CD1c-positive myeloid dendritic cell (primary cell): ENCODE results near the gene MORN2.

Experiments used
- DNase-seq: peaks from one replicate; pipeline ENCODE4 v3.0.0-alpha.2; 2016; ENCODE audit errors: extremely low spot score

Gene MORN2

GRCh38 chr2:38889575-38889974 is 13.8 kb downstream of the MORN2 start, which contains the start of gene ARHGEF33:
TSS of gene ARHGEF33 (plus strand) at chr2:38889875. CDS start at chr2:38919448, 29,573 bp downstream.
- no peak for DNase-seq

- no peak for DNase-seq
Observed at GRCh38 chr2:38892819-38893218, 17.0 kb downstream of the MORN2 start.

- DNase-seq = no peak
Observed at GRCh38 chr2:38898256-38898655, 22.5 kb downstream of the MORN2 start.

GRCh38 chr2:38900726-38901125 is 24.9 kb downstream of the MORN2 start:
- DNase-seq = no peak

GRCh38 chr2:38905251-38905650 is 29.5 kb downstream of the MORN2 start:
- no peak for DNase-seq

GRCh38 chr2:38907242-38907641 is 31.5 kb downstream of the MORN2 start:
- no peak for DNase-seq

- DNase-seq = no peak
Observed at GRCh38 chr2:38907743-38908562, 32.2 kb downstream of the MORN2 start.

GRCh38 chr2:38909872-38910271 is 34.1 kb downstream of the MORN2 start:
- DNase-seq = no peak

- no peak for DNase-seq
Observed at GRCh38 chr2:38911191-38911590, 35.4 kb downstream of the MORN2 start.

- DNase-seq = no peak
Observed at GRCh38 chr2:38912619-38913018, 36.8 kb downstream of the MORN2 start.

- no peak for DNase-seq
Observed at GRCh38 chr2:38922389-38922788, 46.6 kb downstream of the MORN2 start.

- no peak for DNase-seq
Observed at GRCh38 chr2:38922902-38923301, 47.1 kb downstream of the MORN2 start.

GRCh38 chr2:38925982-38926381 is 50.2 kb downstream of the MORN2 start:
- no peak for DNase-seq

GRCh38 chr2:38930600-38930999 is 54.8 kb downstream of the MORN2 start:
- DNase-seq = no peak
